ENCODE measurements around the gene ZSCAN16.

DNA sequence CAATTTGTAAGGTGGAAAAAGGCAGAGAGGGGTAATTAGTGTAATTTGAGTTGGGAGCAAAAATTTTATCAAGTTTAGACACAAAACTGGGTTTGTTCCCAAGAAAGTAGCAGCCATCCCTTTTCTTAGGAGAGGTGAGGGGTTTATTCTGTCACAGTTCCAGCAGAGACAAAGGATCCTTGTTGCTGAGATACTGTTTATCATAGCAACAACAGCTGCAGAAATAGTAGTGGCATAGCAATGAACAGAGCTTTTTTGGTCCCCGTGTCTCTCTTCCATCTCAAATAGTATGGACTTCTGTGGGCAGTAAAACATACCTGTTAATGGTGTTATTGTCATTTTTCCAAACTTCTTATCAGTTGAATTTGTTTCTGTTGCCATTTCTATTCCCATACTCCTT is 41.2 kb downstream of the ZSCAN16 start:
- TF ChIP-seq, protein P1, sequence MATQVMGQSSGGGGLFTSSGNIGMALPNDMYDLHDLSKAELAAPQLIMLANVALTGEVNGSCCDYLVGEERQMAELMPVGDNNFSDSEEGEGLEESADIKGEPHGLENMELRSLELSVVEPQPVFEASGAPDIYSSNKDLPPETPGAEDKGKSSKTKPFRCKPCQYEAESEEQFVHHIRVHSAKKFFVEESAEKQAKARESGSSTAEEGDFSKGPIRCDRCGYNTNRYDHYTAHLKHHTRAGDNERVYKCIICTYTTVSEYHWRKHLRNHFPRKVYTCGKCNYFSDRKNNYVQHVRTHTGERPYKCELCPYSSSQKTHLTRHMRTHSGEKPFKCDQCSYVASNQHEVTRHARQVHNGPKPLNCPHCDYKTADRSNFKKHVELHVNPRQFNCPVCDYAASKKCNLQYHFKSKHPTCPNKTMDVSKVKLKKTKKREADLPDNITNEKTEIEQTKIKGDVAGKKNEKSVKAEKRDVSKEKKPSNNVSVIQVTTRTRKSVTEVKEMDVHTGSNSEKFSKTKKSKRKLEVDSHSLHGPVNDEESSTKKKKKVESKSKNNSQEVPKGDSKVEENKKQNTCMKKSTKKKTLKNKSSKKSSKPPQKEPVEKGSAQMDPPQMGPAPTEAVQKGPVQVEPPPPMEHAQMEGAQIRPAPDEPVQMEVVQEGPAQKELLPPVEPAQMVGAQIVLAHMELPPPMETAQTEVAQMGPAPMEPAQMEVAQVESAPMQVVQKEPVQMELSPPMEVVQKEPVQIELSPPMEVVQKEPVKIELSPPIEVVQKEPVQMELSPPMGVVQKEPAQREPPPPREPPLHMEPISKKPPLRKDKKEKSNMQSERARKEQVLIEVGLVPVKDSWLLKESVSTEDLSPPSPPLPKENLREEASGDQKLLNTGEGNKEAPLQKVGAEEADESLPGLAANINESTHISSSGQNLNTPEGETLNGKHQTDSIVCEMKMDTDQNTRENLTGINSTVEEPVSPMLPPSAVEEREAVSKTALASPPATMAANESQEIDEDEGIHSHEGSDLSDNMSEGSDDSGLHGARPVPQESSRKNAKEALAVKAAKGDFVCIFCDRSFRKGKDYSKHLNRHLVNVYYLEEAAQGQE (IDR thresholded peaks at IDR 0.05; ENCODE audit: insufficient read depth in 1 of 2, low read depth in 2 of 2, low read length in 1 of 2): no peak
- TF ChIP-seq, protein P2, sequence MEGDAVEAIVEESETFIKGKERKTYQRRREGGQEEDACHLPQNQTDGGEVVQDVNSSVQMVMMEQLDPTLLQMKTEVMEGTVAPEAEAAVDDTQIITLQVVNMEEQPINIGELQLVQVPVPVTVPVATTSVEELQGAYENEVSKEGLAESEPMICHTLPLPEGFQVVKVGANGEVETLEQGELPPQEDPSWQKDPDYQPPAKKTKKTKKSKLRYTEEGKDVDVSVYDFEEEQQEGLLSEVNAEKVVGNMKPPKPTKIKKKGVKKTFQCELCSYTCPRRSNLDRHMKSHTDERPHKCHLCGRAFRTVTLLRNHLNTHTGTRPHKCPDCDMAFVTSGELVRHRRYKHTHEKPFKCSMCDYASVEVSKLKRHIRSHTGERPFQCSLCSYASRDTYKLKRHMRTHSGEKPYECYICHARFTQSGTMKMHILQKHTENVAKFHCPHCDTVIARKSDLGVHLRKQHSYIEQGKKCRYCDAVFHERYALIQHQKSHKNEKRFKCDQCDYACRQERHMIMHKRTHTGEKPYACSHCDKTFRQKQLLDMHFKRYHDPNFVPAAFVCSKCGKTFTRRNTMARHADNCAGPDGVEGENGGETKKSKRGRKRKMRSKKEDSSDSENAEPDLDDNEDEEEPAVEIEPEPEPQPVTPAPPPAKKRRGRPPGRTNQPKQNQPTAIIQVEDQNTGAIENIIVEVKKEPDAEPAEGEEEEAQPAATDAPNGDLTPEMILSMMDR (IDR thresholded peaks at IDR 0.05): no peak
- no peak for TF ChIP-seq POLR2AphosphoS5 (IDR thresholded peaks at IDR 0.05; ENCODE audit: low read depth, low read length)
- no peak for TF ChIP-seq TCF7L2 (IDR thresholded peaks at IDR 0.05; ENCODE audit: low read depth, low read length)
